GM13977 (cell line): ENCODE results near the gene PROM2.

Source experiments
- DNase-seq: peaks from one replicate; pipeline ENCODE4 v3.0.0; 2012; ENCODE audit warnings: low spot score
- in situ Hi-C: fragments of 300-500 bp; cut with MboI; formaldehyde crosslinking; loops from one replicate; pipeline ENCODE4 v1.12.0; 2022; ENCODE audit warnings: low sequenced_read_pairs, low pct_unique_long_range_greater_than_20kb, mixed read lengths, inconsistent platforms; ENCODE audit not compliant: unreplicated experiment
- TF ChIP-seq, protein P1 (sequence below): IDR thresholded peaks from 2 replicates; pipeline ENCODE4 v1.5.1; 2012; ENCODE audit warnings: mild to moderate bottlenecking, control low read depth; ENCODE audit not compliant: insufficient read depth; ENCODE audit errors: extremely low read depth, missing control alignments

Gene PROM2

DNA sequence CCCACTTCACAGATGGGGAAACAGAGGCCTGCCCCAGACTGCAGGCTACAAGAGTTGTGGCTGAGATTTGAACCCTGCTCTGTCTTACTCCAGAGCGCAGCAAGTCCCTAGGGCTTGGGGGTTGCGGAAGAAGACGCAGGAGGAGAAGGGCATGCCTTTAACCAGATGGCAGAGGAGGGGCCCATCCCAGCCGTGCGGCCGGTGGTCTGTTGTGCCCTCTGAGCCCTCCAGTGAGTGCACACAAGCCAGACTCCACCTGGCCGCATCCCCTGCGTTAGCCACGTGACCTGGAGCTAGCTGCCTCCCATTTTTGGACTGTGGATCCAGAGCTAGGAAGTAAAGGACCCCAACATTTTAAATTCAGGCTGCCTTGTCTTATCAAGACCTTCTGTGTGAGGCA, 25.7 kb downstream of the PROM2 start:
- in situ Hi-C loops, result no loop called here
- no peak for DNase-seq
- TF ChIP-seq, protein P1, sequence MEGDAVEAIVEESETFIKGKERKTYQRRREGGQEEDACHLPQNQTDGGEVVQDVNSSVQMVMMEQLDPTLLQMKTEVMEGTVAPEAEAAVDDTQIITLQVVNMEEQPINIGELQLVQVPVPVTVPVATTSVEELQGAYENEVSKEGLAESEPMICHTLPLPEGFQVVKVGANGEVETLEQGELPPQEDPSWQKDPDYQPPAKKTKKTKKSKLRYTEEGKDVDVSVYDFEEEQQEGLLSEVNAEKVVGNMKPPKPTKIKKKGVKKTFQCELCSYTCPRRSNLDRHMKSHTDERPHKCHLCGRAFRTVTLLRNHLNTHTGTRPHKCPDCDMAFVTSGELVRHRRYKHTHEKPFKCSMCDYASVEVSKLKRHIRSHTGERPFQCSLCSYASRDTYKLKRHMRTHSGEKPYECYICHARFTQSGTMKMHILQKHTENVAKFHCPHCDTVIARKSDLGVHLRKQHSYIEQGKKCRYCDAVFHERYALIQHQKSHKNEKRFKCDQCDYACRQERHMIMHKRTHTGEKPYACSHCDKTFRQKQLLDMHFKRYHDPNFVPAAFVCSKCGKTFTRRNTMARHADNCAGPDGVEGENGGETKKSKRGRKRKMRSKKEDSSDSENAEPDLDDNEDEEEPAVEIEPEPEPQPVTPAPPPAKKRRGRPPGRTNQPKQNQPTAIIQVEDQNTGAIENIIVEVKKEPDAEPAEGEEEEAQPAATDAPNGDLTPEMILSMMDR, result no peak

DNA sequence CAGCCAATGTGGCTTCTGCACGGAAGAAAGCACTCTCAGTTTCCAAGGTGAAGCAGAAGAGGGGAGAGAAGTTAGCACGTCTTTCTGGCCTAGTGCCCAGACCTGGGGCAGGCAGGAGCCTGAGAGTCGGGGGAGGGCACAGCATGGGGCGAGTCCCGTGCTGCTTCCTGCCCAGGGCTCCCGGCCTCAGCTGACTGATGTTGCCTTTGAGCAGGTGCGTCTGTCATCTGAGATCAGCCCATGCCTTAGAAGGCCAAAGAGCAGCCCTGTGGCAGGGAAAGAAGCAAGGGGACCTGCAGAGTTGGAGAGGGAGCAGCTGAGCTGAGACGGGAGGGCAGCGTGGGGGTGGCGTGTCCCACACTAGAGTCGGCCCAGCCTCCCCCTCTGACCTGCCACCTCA, 26.2 kb downstream of the PROM2 start:
- no peak for DNase-seq
- in situ Hi-C loops, result no loop called here
- TF ChIP-seq, protein P1, result no peak

DNA sequence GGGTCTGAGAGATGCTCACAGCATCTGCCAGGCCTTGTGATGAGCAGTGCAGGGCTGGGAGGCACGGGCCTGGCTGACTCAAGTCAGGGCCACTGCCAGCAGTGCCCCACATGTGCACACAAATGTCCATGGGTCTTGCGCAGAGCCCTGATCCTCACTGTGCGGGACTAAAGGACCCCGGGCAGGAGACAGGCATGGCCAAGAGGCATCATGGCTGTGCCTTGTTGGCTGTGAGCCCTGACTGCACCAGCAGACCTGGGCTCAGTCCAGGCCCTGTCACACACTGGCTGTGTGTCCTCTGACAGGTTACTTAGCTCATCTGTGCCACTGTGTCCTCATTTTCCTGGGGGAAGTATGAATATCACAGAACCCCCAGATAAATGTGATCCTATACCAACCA, 26.9 kb downstream of the PROM2 start:
- in situ Hi-C loops, result no loop called here
- TF ChIP-seq, protein P1, result no peak
- DNase-seq, result no peak

DNA sequence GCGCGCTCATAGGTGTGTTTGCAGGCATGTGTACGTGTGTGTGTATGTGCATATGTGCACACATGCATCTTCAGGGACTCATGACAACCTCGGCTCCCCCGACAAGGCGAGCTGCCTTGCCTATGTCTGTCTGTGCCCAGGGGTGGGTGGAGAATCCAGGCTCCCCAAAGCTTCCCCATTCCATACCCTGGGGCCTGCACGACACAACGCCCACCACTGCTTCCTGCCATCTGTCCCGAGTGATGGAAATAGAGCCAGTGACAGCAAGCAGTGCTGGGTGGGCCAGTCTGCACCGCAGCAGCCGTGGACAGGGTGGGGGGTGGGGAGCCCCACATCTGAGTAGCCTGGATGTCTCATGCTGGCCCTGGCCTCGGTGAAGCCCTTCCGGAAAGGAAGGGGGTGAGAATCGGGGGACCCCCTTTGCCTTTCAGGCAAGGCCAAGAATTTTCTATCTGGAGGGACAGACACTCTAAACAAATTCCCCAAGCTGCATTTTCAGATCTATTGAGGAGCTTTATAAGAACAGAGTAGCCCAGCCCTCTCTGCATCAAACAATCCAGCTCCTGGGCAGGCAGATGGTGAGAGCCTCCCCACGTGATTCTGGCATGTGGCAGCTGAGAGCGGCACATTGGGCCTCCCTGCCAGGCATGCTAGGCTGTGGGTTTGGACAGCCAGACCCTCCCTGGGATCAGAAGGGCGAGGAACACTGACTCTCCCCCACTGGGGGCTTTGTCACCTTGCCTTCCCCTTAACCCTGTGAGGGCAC, 27.8 kb downstream of the PROM2 start:
- TF ChIP-seq, protein P1, result no peak
- no peak for DNase-seq
- in situ Hi-C loops, result no loop called here

DNA sequence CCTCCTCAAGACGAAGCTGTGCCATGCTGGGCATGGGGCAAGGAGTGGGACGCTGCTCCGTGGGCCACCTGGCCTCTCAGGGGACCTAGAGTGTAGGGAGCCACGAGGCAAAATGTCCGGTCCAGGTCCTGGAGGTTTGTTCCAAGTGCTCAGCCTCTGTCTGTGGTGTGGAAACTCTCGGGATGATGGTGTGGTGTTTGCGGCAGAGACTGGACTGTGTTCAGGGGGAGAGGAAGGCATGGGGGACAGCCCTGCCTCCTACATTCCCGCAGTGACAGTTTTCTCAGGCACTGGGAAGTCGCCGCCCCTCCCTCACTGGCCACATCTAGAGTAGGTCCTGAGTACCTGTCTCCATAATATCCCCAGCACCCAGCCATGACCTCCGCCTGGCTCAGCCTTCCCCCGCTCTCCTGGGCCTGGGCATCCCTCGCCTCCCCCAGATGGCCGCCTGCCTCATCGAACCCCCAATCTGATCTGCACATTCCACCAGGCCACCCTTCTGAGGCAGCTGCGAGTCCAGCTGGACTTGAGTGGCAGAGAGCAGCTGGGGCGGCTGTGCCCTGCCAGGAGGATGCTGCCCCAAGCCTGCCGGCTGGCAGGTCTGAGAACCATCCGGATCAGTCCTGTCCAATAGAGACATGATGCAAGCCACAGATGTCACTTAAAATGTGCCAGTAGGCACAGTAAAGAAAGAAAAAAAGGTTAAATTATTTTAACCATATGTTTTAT, 29.1 kb downstream of the PROM2 start:
- DNase-seq, result no peak
- in situ Hi-C loops, result no loop called here
- TF ChIP-seq, protein P1, result no peak

DNA sequence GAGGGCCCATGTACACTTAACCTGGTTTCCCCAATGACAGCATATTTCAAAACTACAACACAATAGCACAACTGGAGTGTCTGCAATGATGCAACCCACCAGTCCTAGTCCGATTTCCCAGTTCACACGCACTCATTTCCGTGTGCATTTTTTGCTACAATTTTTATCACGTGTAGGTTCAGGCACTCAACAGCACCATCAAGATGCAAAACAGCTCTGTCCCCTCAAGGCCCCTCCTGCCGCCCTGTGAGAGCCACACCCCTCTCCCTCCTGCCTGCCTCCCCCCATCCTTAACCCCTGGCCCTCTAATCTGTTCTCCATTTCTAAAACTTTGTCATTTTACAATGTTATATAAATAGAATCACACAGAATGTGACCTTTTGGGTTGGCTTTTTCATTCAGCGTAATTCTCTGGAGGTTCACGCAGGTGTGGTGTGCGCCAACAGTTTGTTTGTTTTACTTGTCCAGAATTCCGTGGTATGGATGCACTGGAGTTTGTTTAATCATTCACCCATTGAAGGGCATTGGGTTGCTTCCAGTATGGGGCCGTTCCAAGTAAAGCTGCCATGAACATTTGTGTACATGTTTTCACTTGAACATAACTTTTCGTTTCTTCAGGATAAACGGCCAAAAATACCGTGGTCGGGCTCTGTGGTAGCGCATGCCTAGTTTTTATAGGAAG, 31.3 kb downstream of the PROM2 start:
- in situ Hi-C loops, result no loop called here
- no peak for DNase-seq
- TF ChIP-seq, protein P1, result no peak
